H1 (cell line): Measurements from ENCODE around the gene DCHS1. TPM values are rescaled to one million over a fixed set of nuclear protein-coding genes. Genes with fewer than 3 reads are reported as not detected.
A peak's percentile ranks its signal among the peaks of the same experiment; 100 is the strongest.

Experiments used
- CTCF ChIA-PET: fragments of 300-600 bp; sonication (Branson Sonifier 250); formaldehyde crosslinking; loops from one replicate; lab custom pipeline; 2021; ENCODE audit not compliant: partially characterized antibody; lab: Charles Lee
- POLR2A ChIA-PET: fragments of 300-600 bp; sonication (Branson Sonifier 250); formaldehyde crosslinking; loops from one replicate; lab custom pipeline; 2021; ENCODE audit warnings: inconsistent platforms; ENCODE audit not compliant: partially characterized antibody; lab: Charles Lee
- DNase-seq, 2 experiments: peaks; one replicate each; pipeline versions ENCODE4 v3.0.0 to v3.0.0-alpha.2; 2010 to 2022; ENCODE audit warnings: low spot score in 2 of 2, low read depth in 1 of 2, mixed read lengths in 1 of 2
- FAIRE-seq: peaks from 2 replicates; lab custom pipeline; 2011; peaks lifted over from hg19 to GRCh38; lab: Jason Lieb, UNC
- H2AFZ ChIP-seq: 2 replicates; pipeline ENCODE4 v1.8.1; 2012; ENCODE audit warnings: low read length, inconsistent platforms
- H2AK5ac ChIP-seq: 2 replicates; pipeline ENCODE4 v1.6.1; 2013; ENCODE audit warnings: low read depth, low read length
- H2BK120ac ChIP-seq: replicated peaks from 2 replicates; pipeline ENCODE3; 2013; ENCODE audit warnings: low read depth, low read length, inconsistent platforms
- H2BK12ac ChIP-seq: 2 replicates; pipeline ENCODE4 v1.6.1; 2013; ENCODE audit warnings: low read depth, low read length
- H2BK15ac ChIP-seq: 2 replicates; pipeline ENCODE4 v1.6.1; 2013; ENCODE audit warnings: low read length
- H2BK20ac ChIP-seq: 2 replicates; pipeline ENCODE4 v1.6.1; 2013; ENCODE audit warnings: low read length
- H2BK5ac ChIP-seq: 2 replicates; pipeline ENCODE4 v1.6.1; 2013; ENCODE audit warnings: low read depth, low read length
- H3K14ac ChIP-seq: 2 replicates; pipeline ENCODE4 v1.6.1; 2013; ENCODE audit warnings: inconsistent platforms; ENCODE audit not compliant: insufficient read length
- H3K18ac ChIP-seq: 2 replicates; pipeline ENCODE4 v1.6.1; 2013; ENCODE audit warnings: low read length; ENCODE audit errors: extremely low read depth
- H3K23ac ChIP-seq: 2 replicates; pipeline ENCODE4 v1.6.1; 2013; ENCODE audit warnings: inconsistent platforms; ENCODE audit not compliant: insufficient read length
- H3K23me2 ChIP-seq: 2 replicates; pipeline ENCODE4 v1.6.1; 2013; ENCODE audit warnings: low read depth, low read length
- H3K27ac ChIP-seq: 2 replicates; pipeline ENCODE4 v1.6.1; 2011; ENCODE audit warnings: low read depth, low read length, inconsistent platforms
- H3K27me3 ChIP-seq, 4 experiments: replicated peaks in 1 of 4; 1 replicate in 1 of 4; 2 replicates in 3 of 4; pipeline versions ENCODE4 v1.6.1 to v1.8.1; 2011 to 2013; ENCODE audit warnings: low read length in 3 of 4, mild to moderate bottlenecking in 3 of 4, inconsistent platforms in 2 of 4, mixed read lengths in 2 of 4, moderate library complexity in 1 of 4; ENCODE audit not compliant: control insufficient read depth in 3 of 4, insufficient read depth in 3 of 4; ENCODE audit errors: extremely low read depth in 1 of 4
- H3K36me3 ChIP-seq, 4 experiments: 2 replicates each; pipeline versions ENCODE4 v1.6.1 to v1.8.1; 2011 to 2013; ENCODE audit warnings: mild to moderate bottlenecking in 4 of 4, low read length in 3 of 4, moderate library complexity in 2 of 4, control low read depth in 1 of 4, inconsistent platforms in 1 of 4; ENCODE audit not compliant: insufficient read depth in 4 of 4, control insufficient read depth in 2 of 4
- H3K4ac ChIP-seq: replicated peaks from 2 replicates; pipeline ENCODE3; 2013; ENCODE audit warnings: low read length, low read depth, mixed read lengths, inconsistent platforms; ENCODE audit not compliant: insufficient read length
- H3K4me1 ChIP-seq, 4 experiments: replicated peaks in 1 of 4; 1 replicate in 1 of 4; 2 replicates in 3 of 4; pipeline versions ENCODE4 v1.6.1 to v1.8.1; 2011 to 2013; ENCODE audit warnings: low read length in 3 of 4, inconsistent platforms in 2 of 4, mixed read lengths in 1 of 4; ENCODE audit not compliant: insufficient read depth in 4 of 4, control insufficient read depth in 3 of 4
- H3K4me2 ChIP-seq, 2 experiments: 2 replicates each; pipeline versions ENCODE4 v1.6.1 to v1.8.1; 2011 to 2013; ENCODE audit warnings: low read depth in 2 of 2, low read length in 2 of 2, control low read depth in 1 of 2, inconsistent platforms in 1 of 2, mild to moderate bottlenecking in 1 of 2; ENCODE audit not compliant: insufficient read depth in 1 of 2
- H3K4me3 ChIP-seq, 4 experiments: fragments of 200-600, 300-600 bp in 1 of 4; sonication (generic), shearing (Covaris generic), sonication (Bioruptor Twin) in 1 of 4; 2 replicates each; pipeline versions ENCODE4 v1.5.1 to v1.8.1; 2011 to 2016; ENCODE audit warnings: low read length in 4 of 4, low read depth in 3 of 4, control low read depth in 2 of 4, inconsistent platforms in 2 of 4, mild to moderate bottlenecking in 2 of 4, mixed read lengths in 1 of 4, moderate library complexity in 1 of 4; ENCODE audit not compliant: insufficient read depth in 2 of 4; ENCODE audit errors: extremely low read depth in 1 of 4
- H3K56ac ChIP-seq: replicated peaks from 2 replicates; pipeline ENCODE3; 2013; ENCODE audit warnings: low read depth, mild to moderate bottlenecking, mixed read lengths, low read length, inconsistent platforms; ENCODE audit not compliant: insufficient read length
- H3K79me1 ChIP-seq: 2 replicates; pipeline ENCODE4 v1.6.1; 2013; ENCODE audit warnings: low read depth, low read length, control low read depth
- H3K79me2 ChIP-seq, 2 experiments: 2 replicates each; pipeline versions ENCODE4 v1.6.1 to v1.8.1; 2012 to 2013; ENCODE audit warnings: low read length in 2 of 2, mild to moderate bottlenecking in 2 of 2, inconsistent platforms in 1 of 2; ENCODE audit not compliant: insufficient read depth in 2 of 2, control insufficient read depth in 1 of 2
- H3K9ac ChIP-seq, 4 experiments: replicated peaks in 1 of 4; 1 replicate in 1 of 4; 2 replicates in 3 of 4; pipeline versions ENCODE4 v1.6.1 to v1.8.1; 2011 to 2013; ENCODE audit warnings: low read depth in 3 of 4, low read length in 3 of 4, control low read depth in 2 of 4, mild to moderate bottlenecking in 2 of 4, moderate library complexity in 2 of 4, inconsistent platforms in 1 of 4; ENCODE audit errors: extremely low read depth in 1 of 4
- H3K9me3 ChIP-seq, 2 experiments: 2 replicates each; pipeline versions ENCODE4 v1.6.1 to v1.8.1; 2012 to 2013; ENCODE audit warnings: mild to moderate bottlenecking in 2 of 2, moderate library complexity in 2 of 2, control low read depth in 1 of 2, inconsistent platforms in 1 of 2, low read depth in 1 of 2, low read length in 1 of 2, mixed read lengths in 1 of 2; ENCODE audit not compliant: insufficient read depth in 2 of 2
- H4K20me1 ChIP-seq, 2 experiments: replicated peaks in 1 of 2; 2 replicates each; pipeline versions ENCODE3 to v1.8.1; 2011 to 2013; ENCODE audit warnings: inconsistent platforms in 2 of 2, low read length in 2 of 2, mild to moderate bottlenecking in 1 of 2; ENCODE audit not compliant: insufficient read depth in 2 of 2, control insufficient read depth in 1 of 2
- H4K5ac ChIP-seq: 2 replicates; pipeline ENCODE4 v1.6.1; 2013; ENCODE audit warnings: low read length, low read depth, mixed read lengths, inconsistent platforms; ENCODE audit not compliant: insufficient read length
- H4K8ac ChIP-seq: 2 replicates; pipeline ENCODE4 v1.8.0; 2013; ENCODE audit warnings: mild to moderate bottlenecking, moderate library complexity, low read length, inconsistent platforms; ENCODE audit not compliant: insufficient read depth; ENCODE audit errors: extremely low read depth
- H4K91ac ChIP-seq: replicated peaks from 2 replicates; pipeline ENCODE3; 2013; ENCODE audit warnings: low read length, mixed read lengths, inconsistent platforms; ENCODE audit not compliant: insufficient read length
- BACH1 ChIP-seq: IDR thresholded peaks from 2 replicates; pipeline ENCODE4 v1.6.1; 2012; ENCODE audit warnings: low read length, improper control_type of control experiment
- CHD2 ChIP-seq: IDR thresholded peaks from 2 replicates; pipeline ENCODE4 v1.6.1; 2012; ENCODE audit warnings: low read length, improper control_type of control experiment
- CTBP2 ChIP-seq: IDR thresholded peaks from 2 replicates; pipeline ENCODE4 v1.7.0; 2011; ENCODE audit warnings: borderline replicate concordance, mild to moderate bottlenecking, moderate library complexity, mixed read lengths, low read length; ENCODE audit not compliant: insufficient read depth, insufficient read length
- MAX ChIP-seq: IDR thresholded peaks from 2 replicates; pipeline ENCODE4 v1.6.1; 2012; ENCODE audit warnings: inconsistent platforms
- POLR2AphosphoS5 ChIP-seq: IDR thresholded peaks from 2 replicates; pipeline ENCODE4 v1.6.1; 2011; ENCODE audit warnings: low read depth, low read length
- RBBP5 ChIP-seq: IDR thresholded peaks from 2 replicates; pipeline ENCODE4 v1.7.1; 2012; ENCODE audit warnings: low read depth, mild to moderate bottlenecking, inconsistent platforms, low read length, moderate library complexity, borderline replicate concordance
- SRF ChIP-seq: IDR thresholded peaks from 2 replicates; pipeline ENCODE4 v1.6.1; 2011; ENCODE audit warnings: mild to moderate bottlenecking, low read depth, low read length, moderate library complexity
- WGBS, 2 experiments: shearing (Covaris generic) in 1 of 2; methylation state at CpG; one replicate each; pipeline versions ENCODE4 v1.1.6 to v1.1.7; 2013 to 2015; ENCODE audit warnings: low lambda C conversion rate in 2 of 2, mixed read lengths in 2 of 2, inconsistent platforms in 1 of 2, low coverage in 1 of 2, missing lambda C conversion rate in 1 of 2; ENCODE audit not compliant: insufficient replicate concordance in 2 of 2, insufficient coverage in 1 of 2, insufficient read length in 1 of 2; ENCODE audit errors: extremely low coverage in 1 of 2, missing lambda C conversion rate in 1 of 2; 5-methylcytosine and 5-hydroxymethylcytosine counted together
- polyA plus RNA-seq, 7 experiments: library from polyadenylated mRNA; depleted of rRNA in 3 of 7; stranded (reverse) in 5 of 7; unstranded in 2 of 7; fragments of >200 nt in 5 of 7; fragments of 200-250 nt in 2 of 7; gene quantifications; 1 replicate in 5 of 7; 2 replicates in 1 of 7; 4 replicates in 1 of 7; pipeline versions ENCODE4 v1.2.1 to v1.2.3, GENCODE V29; 2011 to 2013; ENCODE audit warnings: missing spikeins in 2 of 7, mixed read lengths in 2 of 7
- total RNA-seq: library from RNA; stranded (reverse); fragmentation: NEBNext Ultra II Directional; extraction: Animal tissue kit (Norgen Biotek cat#: 25700); gene quantifications from 2 replicates; pipeline ENCODE4 v1.2.1, GENCODE V29; 2021

DCHS1 gene
- total and polyA plus RNA-seq, 2 of the 8 experiments (the other 6 are each of a cell fraction or from before 2014, with no cell fraction given) = 8.2 to 10.5 TPM

DNA sequence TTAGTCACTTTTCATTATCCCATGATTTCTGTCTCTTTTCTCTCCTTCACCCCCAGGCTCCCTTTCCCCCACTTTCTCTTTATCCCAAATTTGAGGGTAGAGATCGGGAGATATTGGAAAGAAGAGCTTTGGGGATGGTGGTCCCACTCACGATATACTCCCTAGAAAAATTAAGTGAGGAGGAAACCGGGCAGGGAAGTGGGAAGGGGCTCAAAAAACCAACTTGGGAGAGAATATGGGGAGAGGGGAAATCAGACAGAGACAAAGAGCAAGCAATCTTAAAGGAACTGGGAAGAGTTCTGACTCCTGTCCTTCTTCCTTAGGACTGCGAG, 941 bp upstream of the DCHS1 start:
- Histone ChIP-seq H2BK120ac (no peak overlapping the region), H3K18ac (no peak overlapping the region), H3K27ac (no peak overlapping the region), H2BK12ac (no peak overlapping the region), H3K79me2 (no peaks in the 10 kb centered on the region), H4K5ac (no peak overlapping the region), H2BK15ac (0 out of 2 replicates have a peak overlapping the region, but pooled peaks have one; percentile 31), H4K8ac (no peak overlapping the region), H3K4ac (no peak overlapping the region), H3K23ac (no peak overlapping the region), H3K4me2 (peak overlapping the region; percentile 79 to 92), H2BK20ac (no peak overlapping the region), H4K91ac (no peak overlapping the region), H3K4me3 (peak overlapping the region; percentile 60 to 91 (median 66); a peak in 6 of 8 replicates), H3K79me1 (no peaks in the 10 kb centered on the region), H3K36me3 (no peaks in the 10 kb centered on the region), H3K23me2 (peaks cover 9% of the 10 kb centered on the region), H3K56ac (no peak overlapping the region), H3K4me1 (peaks cover 0 to 7% (median 6%) of the 10 kb centered on the region in 4 experiments; a peak in 4 of 7 replicates), H3K9me3 (no peaks in the 10 kb centered on the region), H2AK5ac (no peak overlapping the region), H3K9ac (no peak overlapping the region), H2BK5ac (no peak overlapping the region), H2AFZ (peak overlapping the region; percentile 95; the same call in 1 of the 2 replicates), H3K27me3 (peaks cover 1 to 36% (median 32%) of the 10 kb centered on the region in 4 experiments), H4K20me1 (peaks cover 0 to 3% of the 10 kb centered on the region in 2 experiments), H3K14ac (no peak overlapping the region)
- WGBS, 2 experiments = 59% methylated on average over 4 of the region's 4 CpGs; no CpG with 5 or more reads in 1 of the 2 experiments
- DNase-seq (no peak), FAIRE-seq (no peak)
- TF ChIP-seq RBBP5 (no peak), CTBP2 (no peak), BACH1 (no peak), MAX (no peak), CHD2 (no peak), SRF (no peak), POLR2AphosphoS5 (no peak)
- CTCF ChIA-PET = interaction anchor here (0.6 to 4.9 kb wide), 8 partner anchors 11 to 126 kb away, joined by 3 to 36 read pairs (median 4); partner anchors contain the start of gene TAF10
- POLR2A ChIA-PET = interaction anchor here (1.0 to 1.4 kb wide), 5 partner anchors 10 to 48 kb away, joined by 3 read pairs; no protein-coding TSS in a partner anchor
